ENCODE data around the gene GRIN3A.
A peak's percentile ranks its signal among the peaks of the same experiment; 100 is the strongest.

Gene GRIN3A

GRCh38 chr9:101604296-101604695 is 134.2 kb downstream of the GRIN3A start:
- TF ChIP-seq CTCF (IDR thresholded peaks at IDR 0.05; ENCODE audit: low read depth, low read length): no peak
- TF ChIP-seq MYC (IDR thresholded peaks at IDR 0.05; ENCODE audit: low read depth, low read length): no peak
- no peak for TF ChIP-seq POLR2A (IDR thresholded peaks at IDR 0.05; ENCODE audit: extremely low read depth, insufficient read length)
- TF ChIP-seq MAX (IDR thresholded peaks at IDR 0.05; ENCODE audit: low read depth, low read length): no peak
- no peak overlapping the region for H3K4me3 ChIP-seq (ENCODE audit: low read depth, low read length)
- no peak for DNase-seq (ENCODE audit: low read depth)

- no peak overlapping the region for H3K4me3 ChIP-seq (ENCODE audit: low read depth, low read length)
- no peak for TF ChIP-seq MAX (IDR thresholded peaks at IDR 0.05; ENCODE audit: low read depth, low read length)
- TF ChIP-seq POLR2A (IDR thresholded peaks at IDR 0.05; ENCODE audit: extremely low read depth, insufficient read length): no peak
- peak; percentile 55 for TF ChIP-seq CTCF (IDR thresholded peaks at IDR 0.05; ENCODE audit: low read depth, low read length)
- peak; percentile 52 for DNase-seq (ENCODE audit: low read depth)
Measured at GRCh38 chr9:101601904-101602765, 136.3 kb downstream of the GRIN3A start.

- no peak for DNase-seq (ENCODE audit: low read depth)
- no peak within 1 kb of the TSS for H3K4me3 ChIP-seq (ENCODE audit: low read depth, low read length)
- TF ChIP-seq MAX (IDR thresholded peaks at IDR 0.05; ENCODE audit: low read depth, low read length) (no peak), MYC (IDR thresholded peaks at IDR 0.05; ENCODE audit: low read depth, low read length) (no peak), CTCF (IDR thresholded peaks at IDR 0.05; ENCODE audit: low read depth, low read length) (no peak), POLR2A (IDR thresholded peaks at IDR 0.05; ENCODE audit: extremely low read depth, insufficient read length) (no peak)
Measured at GRCh38 chr9:101594796-101595195, 143.7 kb downstream of the GRIN3A start, which contains the start of gene PPP3R2. TSS of gene PPP3R2 (minus strand) at chr9:101594969. CDS start at chr9:101594921, 48 bp downstream.

- no peak overlapping the region for H3K4me3 ChIP-seq (ENCODE audit: low read depth, low read length)
Measured at GRCh38 chr9:101593345-101593744, 145.1 kb downstream of the GRIN3A start.

GRCh38 chr9:101592788-101593187 is 145.7 kb downstream of the GRIN3A start:
- DNase-seq (ENCODE audit: low read depth): no peak
- no peak for TF ChIP-seq MYC (IDR thresholded peaks at IDR 0.05; ENCODE audit: low read depth, low read length)
- no peak overlapping the region for H3K4me3 ChIP-seq (ENCODE audit: low read depth, low read length)

More at GRCh38 chr9:101593345-101593744, 145.1 kb downstream of the GRIN3A start:
- no peak for DNase-seq (ENCODE audit: low read depth)
- TF ChIP-seq MYC (IDR thresholded peaks at IDR 0.05; ENCODE audit: low read depth, low read length) (no peak), CTCF (IDR thresholded peaks at IDR 0.05; ENCODE audit: low read depth, low read length) (no peak), MAX (IDR thresholded peaks at IDR 0.05; ENCODE audit: low read depth, low read length) (no peak), POLR2A (IDR thresholded peaks at IDR 0.05; ENCODE audit: extremely low read depth, insufficient read length) (no peak)

GRCh38 chr9:101591787-101592446 is 146.5 kb downstream of the GRIN3A start:
- no peak for DNase-seq (ENCODE audit: low read depth)
- no peak overlapping the region for H3K4me3 ChIP-seq (ENCODE audit: low read depth, low read length)
- TF ChIP-seq MAX (IDR thresholded peaks at IDR 0.05; ENCODE audit: low read depth, low read length) (no peak), POLR2A (IDR thresholded peaks at IDR 0.05; ENCODE audit: extremely low read depth, insufficient read length) (no peak), MYC (IDR thresholded peaks at IDR 0.05; ENCODE audit: low read depth, low read length) (no peak), CTCF (IDR thresholded peaks at IDR 0.05; ENCODE audit: low read depth, low read length) (no peak)

All from NB4 (cell line).